GM21825 (cell line): ENCODE measurements around the gene DAAM2.

Experiments used
- ATAC-seq: cut with Tn5 transposase; IDR thresholded peaks from one replicate; pipeline ENCODE4 v1.9.1; 2021; ENCODE audit warnings: mild to moderate bottlenecking, moderate library complexity; ENCODE audit not compliant: unreplicated experiment

DAAM2 gene

DNA sequence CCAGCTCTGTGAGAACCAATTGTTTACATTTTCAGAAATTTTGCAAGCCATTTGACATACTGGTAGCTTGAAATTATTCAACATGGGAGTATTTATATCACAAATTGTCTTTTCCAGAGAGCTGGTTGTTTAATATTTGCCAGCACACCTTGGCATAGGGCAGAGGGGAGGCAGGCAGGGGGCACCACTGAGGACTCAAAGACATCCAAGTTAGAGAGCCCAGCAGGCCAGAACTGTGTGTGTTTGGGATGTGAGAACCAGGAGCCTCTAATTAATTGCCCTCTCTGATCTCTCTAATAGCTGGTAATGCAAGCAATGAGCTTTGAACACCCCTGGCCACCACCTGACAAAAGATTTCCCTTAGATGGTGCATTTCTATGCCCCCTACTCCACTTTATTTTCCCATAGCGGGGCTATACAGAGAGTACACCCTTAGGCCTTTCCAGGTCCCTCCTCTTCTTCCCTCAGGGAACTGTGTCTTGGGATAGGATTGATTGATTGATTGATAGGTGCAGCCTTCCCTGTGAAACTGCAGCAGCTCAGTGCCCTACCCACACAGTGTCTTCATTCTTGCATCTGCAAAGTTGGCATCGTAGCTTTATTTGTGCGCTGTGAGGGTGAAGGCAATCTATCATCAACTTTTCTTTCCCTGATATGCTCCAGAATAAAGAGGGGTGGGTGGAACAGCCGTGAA is 112.9 kb downstream of the DAAM2 start:
- ATAC-seq, result no peak

DNA sequence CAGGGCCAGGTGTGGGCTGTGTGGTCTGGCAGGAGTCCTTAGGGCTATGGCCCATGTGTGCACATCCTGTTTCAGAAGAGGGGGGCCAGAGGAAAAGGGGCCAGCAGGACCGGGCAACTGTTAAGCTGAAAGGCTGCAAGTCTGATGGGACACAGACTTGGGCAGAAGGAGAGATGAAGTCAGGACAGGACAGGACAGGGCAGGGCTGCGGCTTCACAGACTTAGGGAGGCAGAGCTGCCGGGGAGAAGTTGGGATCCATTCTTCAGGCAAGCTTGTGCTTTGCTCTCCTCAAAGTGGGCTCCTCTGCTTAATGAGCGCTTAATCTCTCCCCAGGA is 113.4 kb downstream of the DAAM2 start:
- no peak for ATAC-seq

DNA sequence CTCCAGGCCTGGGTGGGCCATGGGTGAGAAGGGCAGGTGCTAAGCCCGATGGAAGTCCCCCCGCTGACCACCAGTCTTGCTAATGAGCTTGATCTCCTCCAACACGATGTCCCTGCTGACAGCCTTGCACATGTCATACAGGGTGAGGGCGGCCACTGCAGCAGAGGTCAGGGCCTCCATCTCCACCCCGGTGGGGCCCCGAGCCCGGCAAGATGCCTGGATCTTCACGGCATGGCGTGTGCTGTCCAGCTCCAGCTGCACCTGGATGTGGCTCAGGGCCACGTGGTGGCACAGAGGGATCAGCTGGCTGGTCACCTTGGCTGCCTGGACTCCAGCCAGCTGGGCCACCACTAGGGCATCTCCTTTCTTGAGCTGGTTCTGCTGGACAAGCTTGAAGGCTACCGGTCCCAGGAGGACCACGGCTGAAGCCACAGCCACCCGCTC is 114.2 kb downstream of the DAAM2 start:
- no peak for ATAC-seq

DNA sequence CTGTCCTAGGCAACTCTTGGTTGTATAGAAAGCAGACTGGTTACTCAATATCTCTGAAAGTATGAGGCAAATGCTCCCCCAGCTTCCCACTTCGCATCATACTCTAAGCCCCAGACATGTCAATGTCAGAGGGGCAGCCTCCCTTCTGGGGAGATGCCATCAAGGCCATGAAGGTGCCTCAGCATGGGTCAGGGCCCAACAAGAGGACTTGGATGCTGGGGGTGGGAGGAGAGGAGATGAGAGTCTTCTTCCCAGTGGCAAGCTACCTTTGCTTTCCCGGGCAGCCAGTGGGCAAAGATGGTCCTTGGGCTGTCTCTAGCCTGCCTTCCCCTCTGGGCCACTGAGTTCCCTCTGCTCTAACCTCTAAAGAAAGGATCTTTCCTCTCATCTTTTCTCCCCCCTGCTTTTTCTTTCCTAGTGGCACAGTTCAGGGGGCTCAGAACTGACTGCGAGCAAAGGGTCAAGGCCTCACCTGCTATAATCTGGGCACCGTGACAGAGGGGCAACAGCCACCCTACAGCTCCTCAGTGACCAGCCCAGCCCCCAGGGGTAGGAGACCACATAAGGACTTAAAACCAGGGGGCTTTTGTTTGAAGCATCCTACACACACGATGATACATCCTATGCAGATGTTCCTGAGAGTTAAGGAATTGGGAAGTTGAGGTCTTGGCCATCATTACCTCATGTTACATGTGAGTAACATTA is 115.8 kb downstream of the DAAM2 start:
- ATAC-seq, result no peak

DNA sequence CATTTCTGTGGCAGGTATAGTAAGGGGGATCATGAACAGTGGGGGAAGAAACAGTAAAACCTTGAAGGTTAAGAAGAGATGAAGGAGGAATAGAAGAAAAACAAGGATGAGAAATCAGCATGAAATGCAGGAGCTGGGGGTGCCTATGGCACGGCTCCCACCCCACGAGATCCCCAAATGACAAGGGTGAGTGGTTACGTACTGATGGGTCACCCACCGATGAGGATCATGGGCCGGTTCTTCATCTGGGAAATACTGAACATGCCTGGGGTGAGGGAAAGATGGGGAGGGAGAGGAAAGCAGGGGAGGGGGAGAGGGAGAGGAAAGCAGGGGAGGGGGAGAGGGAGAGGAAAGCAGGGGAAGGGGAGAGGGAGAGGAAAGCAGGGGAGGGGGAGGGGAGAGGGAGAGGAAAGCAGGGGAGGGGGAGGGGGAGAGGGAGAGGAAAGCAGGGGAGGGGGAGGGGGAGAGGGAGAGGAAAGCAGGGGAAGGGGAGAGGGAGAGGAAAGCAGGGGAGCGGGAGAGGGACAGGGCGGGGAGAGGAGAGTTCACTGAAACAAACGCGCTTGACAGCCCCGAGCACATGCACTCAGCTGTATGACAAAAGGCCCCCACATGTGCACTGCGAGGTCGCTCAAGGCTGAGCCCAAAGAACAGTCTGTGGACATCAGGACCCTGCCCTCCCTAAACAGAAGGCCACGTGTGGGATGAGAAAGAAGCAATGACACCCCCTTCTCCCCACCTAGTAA is 116.8 kb downstream of the DAAM2 start:
- no peak for ATAC-seq

DNA sequence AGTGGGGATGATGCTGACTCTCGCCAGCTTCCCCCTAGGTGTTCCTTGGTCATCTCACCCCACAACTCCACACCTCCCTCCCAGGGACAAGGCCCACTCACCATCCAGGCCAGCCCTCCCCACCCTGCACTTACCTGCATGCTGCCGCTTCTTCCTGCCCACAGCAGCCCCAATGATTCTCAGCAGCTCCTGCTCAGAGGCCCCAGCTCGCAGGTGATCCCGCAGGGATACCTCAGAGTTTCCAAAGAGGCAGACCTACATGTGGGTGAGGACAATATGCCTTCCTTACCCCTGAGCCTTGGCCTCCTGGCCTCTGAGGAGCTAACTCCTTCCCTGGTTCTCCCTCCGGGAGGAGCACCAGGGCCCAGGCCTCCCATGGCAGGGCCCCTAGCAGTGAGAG is 117.5 kb downstream of the DAAM2 start:
- no peak for ATAC-seq

DNA sequence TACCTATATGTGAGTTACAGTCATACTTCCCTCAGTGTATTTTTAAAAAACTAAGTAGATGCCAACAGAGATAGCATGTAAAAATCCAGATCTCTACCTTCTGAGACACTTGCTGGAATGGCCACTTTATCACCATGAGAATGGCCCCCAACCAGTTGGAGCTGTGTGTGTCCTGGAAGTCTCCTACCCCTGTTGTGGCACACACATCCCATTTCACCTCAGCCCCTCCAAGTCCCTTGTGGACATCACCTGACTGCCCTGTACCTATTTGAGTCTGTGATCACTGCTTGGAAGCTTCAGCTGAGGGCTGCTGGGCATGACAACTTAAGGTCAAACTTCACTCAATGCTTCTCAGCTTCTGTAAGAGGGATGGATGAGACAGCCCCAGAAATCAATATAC is 118.0 kb downstream of the DAAM2 start:
- ATAC-seq, result no peak

DNA sequence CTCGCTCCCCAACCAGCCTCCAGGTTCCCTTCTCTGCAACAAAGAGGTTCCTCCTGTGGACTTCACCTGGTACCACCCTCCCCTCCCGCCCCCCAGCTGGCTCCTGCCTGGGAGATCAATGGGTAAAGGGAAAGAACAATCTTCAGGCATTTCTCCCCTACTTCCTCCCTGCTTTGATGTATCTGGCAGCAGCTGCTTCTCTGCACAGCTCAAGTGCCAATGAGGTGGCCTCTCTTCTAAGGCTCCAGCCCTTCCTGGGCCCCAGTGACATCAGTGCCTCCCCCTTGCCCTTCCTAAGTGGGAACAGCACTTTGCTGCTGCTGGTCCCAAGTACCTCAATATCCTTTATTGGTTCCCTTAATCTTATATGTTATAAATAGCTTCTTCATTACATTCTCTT is 118.6 kb downstream of the DAAM2 start:
- ATAC-seq, result no peak

DNA sequence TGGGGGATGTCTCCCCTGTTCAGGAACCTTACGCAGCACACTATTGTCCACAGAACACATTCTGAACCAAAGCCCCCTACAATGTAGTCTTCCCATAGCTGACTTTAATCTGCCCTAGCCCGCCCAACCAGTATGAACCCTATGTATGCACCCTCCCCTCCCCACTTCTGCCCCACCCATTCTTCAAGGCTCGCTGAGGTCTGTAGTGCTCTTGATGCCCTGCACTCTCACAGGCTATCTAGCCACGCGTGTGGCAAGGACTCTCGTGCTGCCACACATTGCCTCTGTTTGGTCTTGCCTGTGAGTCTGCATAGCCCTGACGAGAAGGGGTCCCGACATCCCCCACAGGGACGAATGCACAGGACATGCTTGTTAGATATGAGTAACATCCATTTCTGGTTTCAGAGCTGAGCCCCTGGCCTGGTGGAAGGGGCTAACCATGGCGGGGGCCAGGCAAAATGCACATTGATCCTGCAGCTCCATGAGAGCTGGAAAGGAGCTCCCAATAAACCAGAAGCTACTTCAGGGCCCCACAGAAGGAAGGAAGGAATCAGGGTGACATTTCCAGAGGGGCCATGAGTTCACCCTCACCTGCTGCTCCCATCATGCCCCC is 119.4 kb downstream of the DAAM2 start:
- no peak for ATAC-seq

DNA sequence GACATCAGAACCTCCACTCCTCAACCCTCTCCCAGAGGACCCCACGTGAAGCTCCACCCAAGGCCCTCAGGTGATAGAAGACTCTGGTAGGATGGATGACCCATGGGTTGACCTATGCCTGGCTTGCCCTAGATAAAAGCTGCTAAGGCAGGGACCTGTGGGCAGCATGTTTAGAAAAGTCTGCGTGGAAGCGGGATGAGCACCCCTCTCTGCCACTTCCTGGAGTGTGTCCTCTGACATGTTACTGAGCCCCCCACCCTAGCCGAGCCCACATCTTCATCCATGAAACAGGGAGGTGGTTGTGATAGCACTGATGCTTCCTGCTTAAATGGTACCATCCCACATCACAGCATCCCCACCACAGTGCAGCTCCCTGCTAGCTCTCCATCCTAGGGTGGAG is 120.3 kb downstream of the DAAM2 start:
- no peak for ATAC-seq

DNA sequence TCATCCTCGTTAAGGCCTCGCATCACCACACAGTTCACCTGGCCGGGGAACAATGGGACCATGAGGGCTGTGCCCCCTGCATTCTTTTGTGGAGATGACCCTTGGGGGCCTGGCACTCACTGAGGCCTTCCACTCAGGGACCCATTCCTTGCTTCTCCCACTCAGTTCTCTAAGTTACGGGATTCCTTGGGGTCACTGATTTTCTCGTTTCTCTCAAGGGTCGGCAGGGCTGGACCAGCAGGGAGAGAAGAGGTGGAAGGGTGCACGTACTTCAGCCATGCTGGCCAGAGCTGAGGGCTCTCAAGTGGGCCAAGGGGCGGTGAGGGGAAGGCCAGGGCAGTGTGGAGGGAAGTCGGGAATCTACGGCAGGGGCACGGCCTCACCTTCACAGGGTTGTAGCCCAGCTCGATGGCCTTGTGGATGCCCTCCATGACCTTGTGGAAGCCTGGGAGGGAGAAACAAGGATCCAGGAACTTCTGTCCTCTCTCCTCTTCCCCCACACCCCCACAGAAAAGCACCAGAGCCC is 121.3 kb downstream of the DAAM2 start:
- no peak for ATAC-seq

DNA sequence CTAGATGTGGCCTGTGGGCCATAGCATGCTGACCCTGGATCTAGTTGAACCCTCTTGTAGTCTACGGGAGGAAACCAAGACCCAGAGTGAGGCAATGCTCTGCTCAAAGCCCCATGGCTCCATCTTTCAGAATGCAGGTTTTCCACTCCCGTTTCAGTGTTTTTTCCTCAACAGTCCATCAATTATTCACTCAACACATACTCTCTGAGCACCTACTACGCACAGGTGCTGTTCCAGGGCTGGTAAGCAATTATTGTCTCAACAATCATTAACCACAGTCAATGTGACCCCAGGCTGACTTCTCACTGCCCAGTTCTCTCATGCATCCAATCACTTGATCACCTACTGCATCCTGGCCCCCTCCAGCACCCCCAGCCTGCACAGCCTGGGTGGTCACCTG is 122.1 kb downstream of the DAAM2 start:
- no peak for ATAC-seq

DNA sequence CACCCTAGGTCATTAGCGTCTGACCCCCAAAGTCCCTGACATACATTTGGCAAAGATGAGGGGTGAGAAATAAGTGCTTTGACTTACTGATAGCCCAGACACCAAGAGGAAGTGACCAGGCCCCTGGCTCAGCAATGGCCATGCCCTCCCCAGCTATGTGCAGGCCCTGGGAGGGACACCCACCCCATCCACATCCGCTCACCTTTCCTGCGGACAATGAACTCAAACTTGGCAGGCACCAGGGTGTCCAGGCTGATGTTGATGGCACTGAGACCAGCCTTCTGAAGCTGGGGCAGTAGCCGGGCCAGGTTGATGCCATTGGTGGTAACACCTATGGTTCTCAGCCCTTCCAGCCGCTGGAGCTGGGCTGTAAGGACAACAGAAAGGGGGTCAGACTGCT is 123.7 kb downstream of the DAAM2 start:
- no peak for ATAC-seq

DNA sequence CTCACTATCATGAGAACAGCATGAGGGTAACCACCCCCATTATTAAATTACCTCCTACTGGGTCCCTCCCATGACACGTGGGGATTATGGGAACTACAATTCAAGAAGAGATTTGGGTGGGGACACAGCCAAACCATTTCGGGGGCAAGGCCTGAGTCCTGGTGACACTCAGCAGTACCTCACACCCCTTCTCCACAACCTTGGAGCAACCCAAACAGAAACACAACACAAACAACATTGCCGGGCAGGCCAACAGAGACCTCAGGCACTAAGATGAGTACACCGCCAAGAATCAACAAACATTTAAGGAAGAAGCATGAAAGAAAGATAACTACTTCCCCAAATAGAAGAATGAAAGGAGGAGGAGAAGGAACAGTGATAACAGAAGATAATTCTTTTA is 125.2 kb downstream of the DAAM2 start:
- no peak for ATAC-seq

DNA sequence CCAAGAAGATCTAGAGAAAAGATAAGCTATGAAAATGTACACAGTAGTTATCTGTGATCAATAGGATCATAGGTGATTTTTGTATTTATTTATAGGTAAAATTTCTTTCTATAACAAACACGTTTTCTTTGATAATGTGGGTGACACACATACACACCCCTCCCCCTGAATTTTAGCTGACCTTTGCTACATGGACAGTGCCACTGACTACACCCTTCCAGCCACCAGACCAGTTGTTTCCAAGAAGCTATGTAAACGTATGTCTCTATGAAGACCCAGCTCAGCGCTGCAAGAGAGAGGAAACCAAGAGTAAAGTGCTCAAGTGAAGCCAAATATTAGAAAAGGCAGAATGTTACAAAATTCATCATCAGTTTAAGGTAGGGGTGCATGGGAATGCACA is 125.8 kb downstream of the DAAM2 start:
- no peak for ATAC-seq

DNA sequence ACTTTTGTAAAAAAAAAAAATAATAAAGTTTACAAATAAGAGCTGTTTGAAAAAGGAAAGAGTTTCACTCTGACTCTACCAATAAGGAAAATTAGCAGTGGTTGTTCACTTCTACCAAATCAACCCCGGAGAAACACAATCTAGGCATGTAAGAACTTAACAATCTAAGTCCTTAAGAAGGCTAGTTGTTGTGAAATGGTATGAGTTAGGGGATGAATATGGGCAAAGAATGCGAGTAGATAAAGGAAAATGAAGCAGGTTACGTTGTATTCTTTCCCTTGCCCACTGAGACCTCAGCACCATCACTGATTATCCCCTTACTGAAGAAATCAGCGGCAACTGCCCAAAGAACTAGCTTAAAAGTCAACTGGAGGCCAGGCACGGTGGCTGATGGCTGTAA is 126.7 kb downstream of the DAAM2 start:
- ATAC-seq, result no peak

DNA sequence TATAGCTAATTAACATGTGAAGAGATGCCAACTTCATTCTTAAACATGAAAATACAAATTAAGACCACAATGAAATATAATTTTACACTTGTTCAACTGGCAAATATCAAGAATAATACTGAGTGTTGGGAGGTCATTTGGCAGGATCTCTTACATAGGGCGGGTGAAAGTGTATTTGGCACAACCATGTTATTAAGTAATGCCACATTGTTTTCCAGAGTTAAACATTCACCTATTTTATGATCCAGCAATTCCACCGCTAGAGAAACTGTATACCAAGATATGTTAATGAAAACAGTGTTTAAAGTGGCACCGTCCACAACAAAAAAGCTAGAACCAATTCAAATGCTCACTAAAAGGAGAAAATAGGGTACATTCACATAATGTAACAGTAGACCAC is 128.0 kb downstream of the DAAM2 start:
- ATAC-seq, result no peak

DNA sequence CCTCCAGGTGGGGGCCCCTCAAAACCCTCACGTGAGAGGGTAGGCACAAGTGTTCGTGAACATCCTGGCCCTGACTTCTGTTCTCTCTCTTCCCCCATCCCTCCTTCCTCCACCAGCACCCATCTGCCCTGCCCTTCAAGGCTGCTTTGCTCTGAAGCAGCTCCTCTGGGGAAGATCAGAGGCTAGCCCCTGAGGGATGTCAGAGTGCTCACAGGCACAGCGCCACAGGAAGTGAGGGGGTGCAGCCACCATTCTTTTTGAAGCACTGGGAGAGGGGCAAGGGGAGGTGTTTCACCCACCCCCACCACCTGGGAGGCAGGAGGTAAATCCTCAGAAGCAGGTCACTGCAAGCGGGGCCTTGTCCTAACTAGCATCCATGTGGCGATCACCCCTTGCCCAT is 130.6 kb downstream of the DAAM2 start:
- ATAC-seq, result no peak

DNA sequence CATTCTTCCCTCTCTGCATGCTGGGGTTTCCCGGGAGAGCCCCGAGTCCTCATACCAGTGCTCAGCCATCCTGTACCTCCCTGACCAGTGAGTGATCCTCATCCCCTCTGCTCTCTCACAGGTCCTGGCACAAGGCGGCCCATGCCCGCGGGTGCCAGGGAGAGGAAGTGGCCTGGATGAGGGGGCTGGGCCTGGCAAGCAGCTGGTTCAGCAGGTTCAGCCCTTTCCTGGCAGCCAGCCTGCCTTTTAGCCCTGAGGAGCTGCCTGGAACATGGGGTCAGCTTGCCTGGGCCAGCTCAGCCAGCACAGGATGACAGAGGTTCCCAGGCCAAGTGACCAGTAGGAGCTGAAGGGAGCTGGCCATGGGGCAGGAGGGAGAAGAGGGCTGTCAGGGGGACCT is 131.2 kb downstream of the DAAM2 start:
- no peak for ATAC-seq

DNA sequence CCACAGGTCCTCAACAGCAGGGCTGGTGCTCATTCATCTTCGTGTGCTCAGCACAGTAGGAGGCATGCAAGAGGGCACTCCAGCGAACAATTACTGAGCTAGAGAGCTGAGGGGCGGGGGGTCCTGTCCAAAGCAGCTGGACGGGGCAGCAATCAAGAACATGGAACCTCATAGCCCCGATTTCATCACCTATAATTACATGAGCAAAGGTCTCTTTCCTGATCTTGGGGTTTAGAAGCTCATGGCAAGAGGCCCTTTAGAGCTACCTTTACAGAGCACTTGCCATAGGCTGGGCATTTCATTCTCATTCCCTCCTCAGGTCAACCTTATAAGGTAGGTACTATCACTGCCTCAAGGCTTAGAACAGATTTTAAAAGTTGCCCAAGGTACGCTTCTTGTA is 131.7 kb downstream of the DAAM2 start:
- ATAC-seq, result no peak

DNA sequence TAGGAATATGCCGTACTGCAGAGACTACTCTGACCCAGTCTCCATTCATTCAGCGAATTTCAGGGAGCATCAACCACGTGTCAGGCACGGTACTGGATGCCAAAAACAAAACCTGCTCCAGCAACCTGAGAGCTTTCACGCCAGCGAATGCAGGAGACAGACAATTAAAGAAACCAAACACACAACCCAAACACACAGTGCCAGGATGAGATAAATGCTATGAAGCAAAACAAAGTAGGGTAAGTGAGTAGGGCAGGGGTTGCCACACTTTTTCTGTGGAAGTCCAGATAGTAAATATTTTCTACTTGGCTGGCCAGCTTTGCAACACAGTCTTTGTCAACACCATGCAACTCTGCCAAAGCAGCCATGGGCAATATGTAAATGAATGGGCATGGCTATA is 132.1 kb downstream of the DAAM2 start:
- no peak for ATAC-seq
